Suprapubic skin (tissue), 4 donors: ENCODE results near the gene SBSN. TPM values are rescaled to one million over a fixed set of nuclear protein-coding genes. Genes with fewer than 3 reads are reported as not detected.
A peak's percentile ranks its signal among the peaks of the same experiment; 100 is the strongest.

Experiments used
- DNase-seq, 2 donors: peaks; one replicate each; pipeline ENCODE4 v3.0.0-alpha.2; 2019; ENCODE audit warnings: low spot score in 2 of 2
- H3K27ac ChIP-seq: fragments of 200-600 bp; sonication (generic); one replicate; pipeline ENCODE4 v1.5.1; 2019
- H3K27me3 ChIP-seq: fragments of 200-600 bp; sonication (generic); one replicate; pipeline ENCODE4 v1.5.1; 2019
- H3K36me3 ChIP-seq: fragments of 200-600 bp; sonication (generic); one replicate; pipeline ENCODE4 v1.5.1; 2019
- H3K4me1 ChIP-seq: fragments of 200-600 bp; sonication (generic); one replicate; pipeline ENCODE4 v1.5.1; 2019
- H3K4me3 ChIP-seq: fragments of 200-600 bp; sonication (generic); one replicate; pipeline ENCODE4 v1.5.1; 2019; ENCODE audit warnings: mild to moderate bottlenecking
- H3K9me3 ChIP-seq: fragments of 200-600 bp; sonication (generic); one replicate; pipeline ENCODE4 v1.5.1; 2019
- CTCF ChIP-seq, 2 donors: fragments of 200-600 bp in 1 of 2; fragments of 450-650 bp in 1 of 2; sonication (generic) in 1 of 2; IDR thresholded peaks; one replicate each; pipeline ENCODE4 v1.5.1; 2016 to 2019; ENCODE audit warnings: antibody characterized with exemption in 2 of 2, mild to moderate bottlenecking in 1 of 2, moderate library complexity in 1 of 2
- EP300 ChIP-seq: sonication (generic); formaldehyde crosslinking; IDR thresholded peaks from one replicate; pipeline ENCODE4 v1.6.1; 2017; ENCODE audit warnings: antibody characterized with exemption
- POLR2A ChIP-seq, 2 donors: fragments of 450-650 bp; IDR thresholded peaks; one replicate each; pipeline ENCODE4 v1.6.1; 2017; ENCODE audit warnings: antibody characterized with exemption in 2 of 2, mild to moderate bottlenecking in 2 of 2, moderate library complexity in 2 of 2
- POLR2AphosphoS5 ChIP-seq, 3 donors: sonication (generic); formaldehyde crosslinking; IDR thresholded peaks; one replicate each; pipeline ENCODE4 v1.6.1; 2017; ENCODE audit warnings: antibody characterized with exemption in 3 of 3
- WGBS: methylation state at CpG from one replicate; pipeline ENCODE4 v1.1.5; 2018; 5-methylcytosine and 5-hydroxymethylcytosine counted together
- total RNA-seq, 4 donors: library from RNA; depleted of rRNA; stranded (reverse); fragments of >200 nt; gene quantifications; one replicate each; pipeline ENCODE4 v1.1.0, GENCODE V29; 2016

Gene SBSN
- total RNA-seq, 4 donors from 2014 or later: 308 to 1,594 (median 1,430) TPM

DNA sequence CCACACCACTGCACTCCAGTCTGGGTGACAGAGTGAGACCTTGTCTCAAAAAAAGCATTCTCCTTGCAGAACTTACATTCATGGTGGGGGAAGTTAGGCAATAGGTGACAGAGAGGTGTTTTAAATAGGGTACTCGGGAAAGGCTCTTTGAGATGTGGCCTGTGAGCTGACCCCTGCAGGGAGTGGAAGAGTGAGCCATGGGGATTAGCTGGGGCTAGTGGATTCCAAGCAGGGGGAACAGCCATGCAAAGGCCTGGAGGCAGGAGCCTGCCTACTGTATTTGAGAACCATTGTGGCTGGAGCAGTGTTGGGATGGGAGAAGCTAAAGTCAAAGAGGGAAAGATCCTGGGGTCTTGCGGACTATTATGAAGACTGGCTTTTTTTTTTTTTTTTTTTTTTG is 10.8 kb downstream of the SBSN start:
- no peak for DNase-seq
- H3K9me3 ChIP-seq: no peaks in the 10 kb centered on the region
- H3K27me3 ChIP-seq: peaks cover 13% of the 10 kb centered on the region
- no peaks in the 10 kb centered on the region for H3K36me3 ChIP-seq
- no peak overlapping the region for H3K27ac ChIP-seq
- no peak for TF ChIP-seq POLR2A (IDR thresholded peaks at IDR 0.05)
- no peak for TF ChIP-seq POLR2AphosphoS5 (IDR thresholded peaks at IDR 0.05)
- no peak for TF ChIP-seq EP300
- TF ChIP-seq CTCF (IDR thresholded peaks at IDR 0.05): no peak
- WGBS: 86% methylated on average over 2 of the region's 2 CpGs
- no peak overlapping the region for H3K4me3 ChIP-seq
- peaks cover 26% of the 10 kb centered on the region for H3K4me1 ChIP-seq

GRCh38 chr19:35516310-35516709 is 11.8 kb downstream of the SBSN start:
- no peak for TF ChIP-seq POLR2A (IDR thresholded peaks at IDR 0.05)
- no peak for TF ChIP-seq EP300
- TF ChIP-seq POLR2AphosphoS5 (IDR thresholded peaks at IDR 0.05): no peak
- TF ChIP-seq CTCF (IDR thresholded peaks at IDR 0.05): no peak
- H3K4me3 ChIP-seq: no peak overlapping the region
- H3K36me3 ChIP-seq: no peaks in the 10 kb centered on the region
- no peaks in the 10 kb centered on the region for H3K9me3 ChIP-seq
- H3K27ac ChIP-seq: no peak overlapping the region
- H3K27me3 ChIP-seq: peaks cover 18% of the 10 kb centered on the region
- H3K4me1 ChIP-seq: peaks cover 26% of the 10 kb centered on the region
- WGBS: 94% methylated on average over 3 of the region's 3 CpGs
- no peak for DNase-seq

DNA sequence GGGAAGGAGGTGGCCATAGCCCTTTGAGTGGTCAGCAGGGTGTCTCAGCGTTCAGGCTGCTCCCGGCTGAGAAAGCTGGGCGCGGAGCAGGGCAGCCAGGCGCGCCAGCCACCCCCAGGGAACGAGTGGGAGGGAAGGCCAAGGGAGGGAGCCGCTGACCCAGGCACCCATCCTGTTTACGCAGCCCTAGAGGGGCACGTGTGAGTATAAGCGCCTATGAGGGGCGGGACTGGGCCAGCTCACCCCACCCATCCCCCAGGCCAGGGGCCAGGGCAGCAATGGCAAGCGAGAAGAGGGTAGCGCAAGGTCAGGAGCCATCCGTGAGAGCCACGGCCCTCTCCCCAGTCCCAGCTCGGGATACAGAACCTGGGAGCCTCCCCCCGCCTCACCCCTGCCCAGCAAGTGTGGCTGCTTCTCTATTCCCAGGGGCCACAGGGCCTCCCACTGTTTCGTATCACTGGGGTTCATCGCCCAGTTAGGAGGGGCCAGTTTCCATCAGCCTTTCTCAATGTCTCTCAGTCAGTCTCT is 13.8 kb downstream of the SBSN start:
- Histone ChIP-seq H3K4me3 (no peak overlapping the region), H3K36me3 (no peaks in the 10 kb centered on the region), H3K27ac (peak overlapping the region; percentile 81), H3K9me3 (no peaks in the 10 kb centered on the region), H3K4me1 (peaks cover 37% of the 10 kb centered on the region), H3K27me3 (peaks cover 34% of the 10 kb centered on the region)
- TF ChIP-seq POLR2A (IDR thresholded peaks at IDR 0.05) (no peak), CTCF (IDR thresholded peaks at IDR 0.05) (no peak), EP300 (no peak), POLR2AphosphoS5 (IDR thresholded peaks at IDR 0.05) (no peak)
- WGBS: 79% methylated on average over 3 of the region's 20 CpGs
- DNase-seq: no peak

GRCh38 chr19:35513628-35514281 is 14.4 kb downstream of the SBSN start, which contains the start of gene DMKN:
Gene DMKN (minus strand): TSS chr19:35513649. CDS start chr19:35513475, 174 bp downstream.
- 29% methylated on average over 14 of the region's 15 CpGs for WGBS
- no peaks in the 10 kb centered on the region for H3K9me3 ChIP-seq
- no peak for DNase-seq
- peaks cover 37% of the 10 kb centered on the region for H3K27me3 ChIP-seq
- peak within 1 kb of the TSS; percentile 11 for H3K4me3 ChIP-seq
- no peaks in the 10 kb centered on the region for H3K36me3 ChIP-seq
- H3K4me1 ChIP-seq: peaks cover 38% of the 10 kb centered on the region
- H3K27ac ChIP-seq: peak within 1 kb of the TSS; percentile 81
- TF ChIP-seq EP300 (no peak), POLR2A (IDR thresholded peaks at IDR 0.05) (no peak), POLR2AphosphoS5 (IDR thresholded peaks at IDR 0.05) (no peak), CTCF (IDR thresholded peaks at IDR 0.05) (no peak)

DNA sequence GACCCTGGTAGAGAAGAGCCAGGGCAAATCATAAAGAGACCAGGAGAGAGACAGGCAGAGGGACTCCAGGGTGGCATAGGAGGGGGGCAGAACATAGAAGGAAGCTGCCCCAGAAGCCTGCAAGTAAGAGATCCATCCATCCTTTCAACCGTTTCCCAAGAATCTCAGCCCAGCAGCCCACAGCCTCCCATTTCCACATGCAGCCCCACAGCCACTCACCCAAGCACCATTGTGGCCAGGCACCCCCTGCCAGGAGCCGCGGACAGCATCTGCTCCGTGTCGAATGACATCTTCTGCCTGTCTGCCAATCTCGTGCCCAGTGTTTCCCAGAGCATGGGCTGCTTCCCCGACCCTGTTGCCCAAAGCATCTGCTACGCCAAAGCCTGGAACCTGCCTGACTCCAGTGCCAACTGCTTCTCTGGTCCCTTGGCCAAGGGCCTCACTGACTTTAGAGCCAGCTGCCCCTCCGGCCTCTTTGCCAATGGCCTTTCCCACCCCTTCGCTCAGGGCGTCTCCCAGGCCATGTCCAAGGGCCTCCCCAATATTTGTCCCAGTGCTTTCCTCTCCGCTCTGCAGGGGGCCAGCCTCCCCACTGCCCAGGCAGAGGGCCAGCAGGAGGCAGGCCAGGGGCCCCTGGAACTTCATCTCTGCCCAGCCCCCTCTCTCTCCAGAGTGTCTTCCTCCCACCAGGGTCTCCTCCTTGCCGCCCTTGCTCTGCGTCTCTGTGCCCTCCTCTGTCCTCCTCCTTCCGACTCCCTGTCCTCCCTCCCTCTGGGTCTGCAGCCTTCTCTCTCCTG is 15.1 kb downstream of the SBSN start:
- WGBS: 80% methylated on average over 15 of the region's 15 CpGs
- Histone ChIP-seq H3K36me3 (no peaks in the 10 kb centered on the region), H3K27me3 (peaks cover 37% of the 10 kb centered on the region), H3K4me3 (no peak overlapping the region), H3K27ac (peak overlapping the region; percentile 36), H3K4me1 (peaks cover 35% of the 10 kb centered on the region), H3K9me3 (no peaks in the 10 kb centered on the region)
- no peak for TF ChIP-seq CTCF (IDR thresholded peaks at IDR 0.05)
- no peak for TF ChIP-seq EP300
- no peak for TF ChIP-seq POLR2A (IDR thresholded peaks at IDR 0.05)
- TF ChIP-seq POLR2AphosphoS5 (IDR thresholded peaks at IDR 0.05): no peak
- DNase-seq: no peak
